A673 (cell line): Measurements from ENCODE around the gene FXYD3.

ENCODE experiments used
- CTCF ChIP-seq: fragments of 300-800, 200-600 bp; sonication (generic); conservative IDR thresholded peaks from 2 replicates; pipeline ENCODE4 v1.5.1; 2017; ENCODE audit warnings: low read depth, mild to moderate bottlenecking, antibody characterized with exemption, low read length, moderate library complexity, mixed read lengths
- EZH2 ChIP-seq: fragments of 200-600 bp; sonication (generic); IDR thresholded peaks from 2 replicates; pipeline ENCODE4 v1.6.1; 2017; ENCODE audit warnings: borderline replicate concordance, low read depth, mild to moderate bottlenecking, mixed read lengths, antibody characterized with exemption, low read length; ENCODE audit not compliant: poor library complexity, severe bottlenecking

- TF ChIP-seq EZH2 (no peak), CTCF (no peak)
Observed at GRCh38 chr19:35077411-35078223, 38.0 kb upstream of the FXYD3 start.
